ENCODE measurements around the gene TRIM3.
A peak's percentile ranks its signal among the peaks of the same experiment; 100 is the strongest.

TRIM3 gene

DNA sequence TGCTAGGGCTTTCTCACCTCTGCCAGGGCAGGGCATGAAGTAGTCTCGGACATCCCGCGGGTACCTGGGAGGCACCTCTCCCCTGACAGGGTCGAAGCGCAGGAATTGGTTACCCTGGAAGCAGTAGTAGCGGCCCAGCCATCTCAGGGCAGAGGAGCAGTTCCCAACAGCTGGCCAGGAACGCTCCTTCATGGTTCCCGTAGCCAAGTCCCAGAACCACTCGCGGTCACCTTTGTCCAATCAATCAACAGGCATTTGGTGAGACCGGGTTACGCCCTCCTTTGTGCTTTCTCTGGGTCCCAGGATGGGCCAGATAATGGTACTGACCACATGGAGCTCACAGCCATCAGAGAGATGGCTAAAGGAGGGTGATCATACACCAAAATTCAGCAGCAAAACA lies 36.3 kb downstream of the TRIM3 start:
- no peak for DNase-seq

DNA sequence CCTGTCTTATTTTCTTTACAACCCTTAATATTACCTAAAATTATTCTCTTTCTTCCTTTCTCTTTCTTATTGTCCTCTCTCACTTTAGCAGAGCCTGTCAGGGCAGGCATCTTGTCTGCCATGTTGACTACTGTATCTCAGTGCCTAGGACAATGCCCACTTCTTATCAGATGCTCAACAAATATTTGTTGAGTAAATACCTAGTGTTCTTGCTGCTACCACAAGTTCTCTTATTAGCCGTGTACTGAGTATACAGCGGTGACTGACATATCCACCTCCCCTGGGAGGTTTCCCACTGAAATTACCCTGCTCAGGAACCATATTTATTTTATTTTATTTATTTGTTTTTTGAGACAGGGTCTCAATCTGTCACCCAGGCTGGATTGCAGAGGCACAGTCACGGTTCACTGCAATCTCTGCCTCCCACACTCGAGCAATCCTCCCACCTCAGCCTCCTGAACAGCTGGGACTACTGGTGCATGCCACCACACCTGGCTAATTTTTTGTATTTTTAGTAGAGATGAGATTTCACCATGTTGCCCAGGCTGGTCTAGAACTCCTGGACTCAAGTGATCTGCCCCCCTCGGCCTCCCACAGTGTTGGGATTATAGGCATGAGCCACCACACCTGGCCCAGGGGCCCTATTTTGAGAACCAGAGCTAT lies 39.6 kb downstream of the TRIM3 start:
- DNase-seq: no peak

DNA sequence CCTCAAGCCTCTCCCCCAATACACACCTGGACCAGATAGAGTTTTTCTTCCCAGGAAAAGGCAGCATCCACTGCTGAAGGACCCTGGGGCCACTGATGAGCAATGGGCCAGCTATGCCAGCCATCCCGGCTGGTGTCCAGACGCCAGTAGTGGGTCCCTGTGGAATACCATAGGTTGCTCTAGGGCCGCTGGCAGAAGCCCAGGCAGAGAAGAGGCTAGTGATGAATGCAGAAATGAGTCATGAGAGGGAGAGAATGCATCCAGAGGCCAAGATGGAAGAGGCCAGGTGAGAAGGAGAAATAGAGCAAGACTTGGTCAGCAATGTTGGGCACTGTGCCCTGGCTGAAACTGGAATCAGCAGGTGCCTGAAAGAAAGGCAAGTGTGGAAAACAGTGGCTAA lies 41.9 kb downstream of the TRIM3 start:
- DNase-seq: no peak

DNA sequence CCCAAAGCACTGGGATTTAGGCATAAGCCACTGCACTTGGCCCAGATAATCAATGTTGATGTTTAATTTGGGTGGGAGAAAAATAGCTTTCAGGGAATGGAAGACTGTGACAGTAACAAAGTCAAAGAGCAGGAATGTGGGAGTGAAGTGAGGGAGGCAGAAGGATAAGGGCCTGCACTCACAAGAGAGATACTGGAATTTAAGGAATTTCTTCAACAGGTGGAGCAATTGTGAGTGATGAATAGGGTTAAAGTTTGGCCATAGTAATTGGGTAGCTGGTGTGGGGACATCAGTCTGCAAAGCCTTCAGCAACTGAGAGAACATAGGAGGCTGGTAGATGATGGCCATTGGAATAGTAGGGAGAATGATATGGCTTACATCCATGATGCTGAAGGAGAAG lies 46.2 kb downstream of the TRIM3 start:
- DNase-seq: no peak

DNA sequence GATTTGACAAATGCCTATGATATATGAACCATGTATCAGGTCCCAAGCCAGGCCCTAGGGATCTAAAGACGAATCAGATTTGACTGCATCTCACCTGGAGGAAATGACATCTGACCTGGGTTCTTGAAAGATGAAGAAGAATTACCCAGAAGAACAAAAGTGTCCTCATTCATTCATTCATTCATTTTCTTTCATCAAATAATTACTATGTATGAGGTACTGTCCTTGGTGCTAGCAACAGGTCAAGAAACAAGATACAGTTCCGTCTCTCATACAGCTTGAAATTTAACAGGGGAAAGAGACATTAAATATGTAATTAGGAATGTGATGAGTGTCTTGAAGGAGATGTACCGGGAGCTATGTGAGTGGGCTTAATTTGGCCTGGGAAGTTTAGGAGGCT lies 53.1 kb downstream of the TRIM3 start:
- DNase-seq: no peak

DNA sequence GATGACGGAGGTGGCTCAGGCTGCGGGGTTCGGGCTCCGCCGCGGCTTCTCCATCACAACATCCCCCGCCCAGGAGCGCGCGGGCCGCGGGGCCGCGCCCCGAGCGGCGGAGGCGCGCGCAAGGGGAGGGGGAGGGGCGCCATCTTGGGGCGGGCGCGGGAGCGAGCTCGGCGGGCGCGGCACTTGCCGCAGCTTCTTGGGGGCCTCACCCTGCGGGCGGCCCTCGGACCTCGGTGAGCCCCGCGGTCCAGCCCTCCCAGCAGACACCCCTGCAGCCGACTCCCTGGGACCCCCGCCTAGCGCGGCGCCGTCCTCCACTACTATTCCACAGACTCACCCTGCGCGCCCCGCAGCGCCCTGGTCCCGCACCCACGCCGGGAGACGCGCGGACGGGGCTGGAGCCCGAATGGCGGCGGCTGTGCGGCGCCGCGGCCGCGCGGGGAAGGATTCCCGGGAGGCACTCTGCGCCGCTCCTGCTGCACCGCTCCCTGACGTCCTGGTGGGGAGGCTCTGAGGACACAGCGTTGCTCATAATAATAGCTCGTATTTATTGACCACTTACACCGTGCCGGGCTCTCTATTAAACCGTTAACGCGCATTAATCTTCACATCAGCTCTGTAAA lies 54.6 kb downstream of the TRIM3 start, which contains the start of gene APBB1:
Gene APBB1 (minus strand): TSS at position 86 of the 623 bp plus-strand sequence. CDS start 7,747 bp downstream, outside the sequence.
- DNase-seq: peak; percentile 81

DNA sequence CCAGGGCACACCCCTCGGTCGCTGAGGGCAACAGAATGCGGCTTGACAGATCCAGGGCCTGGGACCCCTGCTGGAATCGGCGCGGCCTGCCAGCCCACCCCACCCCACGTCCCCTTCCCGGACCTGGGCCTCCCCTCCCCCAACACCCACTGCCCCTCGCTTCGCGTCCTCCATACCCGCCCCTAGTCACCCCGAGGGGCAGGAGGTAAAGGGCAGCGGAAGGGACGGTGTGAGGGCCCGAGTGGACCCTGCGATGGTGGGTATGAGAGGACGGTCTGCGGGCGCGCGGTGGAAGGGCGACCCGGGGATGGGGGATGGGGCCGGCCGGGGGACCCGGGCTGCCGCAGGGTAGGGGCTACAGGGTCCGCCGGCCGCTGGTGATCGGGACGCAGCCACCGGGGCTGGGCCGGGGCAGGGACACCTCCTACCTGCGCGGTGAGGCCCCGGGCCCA lies 55.2 kb downstream of the TRIM3 start:
- peak; percentile 37 for DNase-seq

DNA sequence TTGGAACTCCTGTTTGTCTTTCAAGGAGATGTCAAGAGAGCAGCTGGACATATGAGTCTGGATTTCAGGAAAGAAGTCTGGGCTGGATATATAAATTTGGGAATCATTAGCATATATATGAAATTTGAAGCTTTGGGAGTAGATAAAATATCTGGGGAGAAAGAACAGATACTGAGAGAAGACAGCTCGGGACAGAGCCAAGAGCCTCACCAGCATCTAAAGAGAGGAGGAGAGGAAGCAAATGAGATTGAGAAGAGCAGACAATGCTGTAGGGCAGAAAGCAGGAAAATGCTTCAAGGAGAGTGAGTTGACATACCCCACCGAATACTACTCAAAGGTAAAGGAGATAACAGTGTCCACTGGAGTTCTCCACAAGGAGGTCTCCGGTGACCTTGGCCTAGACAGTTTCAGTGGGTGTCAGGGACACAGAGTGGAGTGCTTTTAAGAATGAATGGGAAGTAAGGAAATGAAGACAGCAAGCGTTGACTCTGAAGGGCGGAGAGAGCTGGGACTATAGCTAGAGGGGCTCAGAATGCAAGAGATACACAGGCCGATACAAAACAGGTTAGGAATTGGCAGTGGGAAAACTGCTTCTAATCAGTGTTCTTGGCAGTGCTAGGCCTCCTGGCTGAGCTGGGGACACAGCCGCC lies 55.7 kb downstream of the TRIM3 start:
- DNase-seq: no peak

DNA sequence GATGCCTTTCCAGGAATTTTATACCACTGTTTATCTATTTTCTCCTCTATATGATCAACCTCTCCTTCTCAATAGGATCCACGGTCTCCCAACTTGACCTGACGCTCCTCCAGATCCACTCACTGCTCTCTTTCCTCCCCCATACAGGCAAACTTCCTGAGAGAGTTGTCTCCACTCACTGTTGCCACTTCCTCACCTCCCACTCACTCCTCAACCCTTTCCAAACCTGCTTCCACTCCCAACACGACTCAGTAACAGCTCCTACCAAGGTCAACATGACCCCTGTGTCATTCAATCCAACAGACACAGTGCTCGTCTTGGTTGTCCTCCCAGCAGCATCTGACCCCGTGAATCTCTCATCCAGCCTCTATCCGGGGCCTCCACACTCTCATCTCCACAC lies 57.9 kb downstream of the TRIM3 start:
- DNase-seq: no peak

DNA sequence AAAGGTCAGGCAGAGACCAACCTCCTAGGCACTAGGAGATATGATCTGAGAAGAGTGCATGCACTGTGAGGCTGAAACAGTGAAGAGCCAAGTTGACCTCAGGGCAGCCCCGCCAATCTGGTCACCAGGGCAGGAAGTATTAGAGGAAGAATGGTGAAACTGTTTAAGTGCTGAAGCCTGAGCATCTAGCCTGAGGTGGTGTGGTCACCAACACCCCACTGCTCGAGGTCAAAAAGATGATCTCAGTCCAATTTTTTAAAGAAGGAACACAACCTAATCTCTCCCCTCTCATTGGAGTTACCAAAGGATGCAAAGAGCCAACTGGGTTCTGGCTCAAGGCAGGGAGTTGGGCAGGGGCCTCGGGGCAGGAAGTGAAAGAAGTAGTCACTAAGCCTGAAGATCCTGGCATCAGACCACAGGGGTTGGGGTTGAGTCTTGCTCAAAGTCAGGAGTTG lies 58.8 kb downstream of the TRIM3 start:
- peak; percentile 55 for DNase-seq

DNA sequence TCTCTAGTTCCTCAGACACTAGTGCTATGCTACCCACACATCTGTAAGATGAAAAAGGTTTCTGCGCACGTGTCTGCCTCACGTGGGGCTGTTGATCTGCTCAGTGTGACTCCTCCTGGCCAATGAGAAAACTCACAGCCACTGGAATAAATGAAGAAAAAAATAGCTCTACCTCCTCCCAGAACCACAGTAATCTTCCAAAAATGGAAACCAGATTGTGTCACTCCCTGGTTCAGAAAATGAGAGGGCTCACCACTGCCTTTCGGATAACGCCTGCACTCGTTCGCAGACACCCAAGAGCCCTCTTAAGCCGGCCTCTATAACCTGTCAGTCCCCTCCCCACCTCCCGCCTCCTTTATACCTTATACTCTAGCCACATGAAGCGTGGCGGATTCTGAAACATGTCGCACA lies 59.9 kb downstream of the TRIM3 start:
- peak; percentile 81 for DNase-seq

DNA sequence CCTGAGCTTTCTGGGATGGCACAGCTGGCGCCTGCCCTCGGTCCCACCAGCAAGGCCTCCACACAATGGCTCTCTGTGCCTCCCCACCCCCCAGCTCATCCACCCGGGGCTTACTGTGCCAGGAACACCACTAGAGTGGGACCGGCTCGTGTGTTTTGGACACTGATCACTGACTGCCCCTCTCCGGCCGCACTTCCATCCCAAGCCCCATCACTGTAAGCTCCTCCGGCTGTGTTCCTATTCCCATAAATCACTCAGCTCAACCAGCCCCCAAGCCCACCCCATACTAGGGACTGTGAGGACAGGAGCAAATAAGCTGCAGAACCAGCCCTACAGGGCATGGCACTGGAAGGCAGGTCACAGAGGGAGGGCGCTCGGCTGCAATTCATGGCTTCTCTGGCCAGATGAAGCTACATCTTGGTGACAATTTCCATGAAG lies 62.1 kb downstream of the TRIM3 start:
- DNase-seq: no peak

DNA sequence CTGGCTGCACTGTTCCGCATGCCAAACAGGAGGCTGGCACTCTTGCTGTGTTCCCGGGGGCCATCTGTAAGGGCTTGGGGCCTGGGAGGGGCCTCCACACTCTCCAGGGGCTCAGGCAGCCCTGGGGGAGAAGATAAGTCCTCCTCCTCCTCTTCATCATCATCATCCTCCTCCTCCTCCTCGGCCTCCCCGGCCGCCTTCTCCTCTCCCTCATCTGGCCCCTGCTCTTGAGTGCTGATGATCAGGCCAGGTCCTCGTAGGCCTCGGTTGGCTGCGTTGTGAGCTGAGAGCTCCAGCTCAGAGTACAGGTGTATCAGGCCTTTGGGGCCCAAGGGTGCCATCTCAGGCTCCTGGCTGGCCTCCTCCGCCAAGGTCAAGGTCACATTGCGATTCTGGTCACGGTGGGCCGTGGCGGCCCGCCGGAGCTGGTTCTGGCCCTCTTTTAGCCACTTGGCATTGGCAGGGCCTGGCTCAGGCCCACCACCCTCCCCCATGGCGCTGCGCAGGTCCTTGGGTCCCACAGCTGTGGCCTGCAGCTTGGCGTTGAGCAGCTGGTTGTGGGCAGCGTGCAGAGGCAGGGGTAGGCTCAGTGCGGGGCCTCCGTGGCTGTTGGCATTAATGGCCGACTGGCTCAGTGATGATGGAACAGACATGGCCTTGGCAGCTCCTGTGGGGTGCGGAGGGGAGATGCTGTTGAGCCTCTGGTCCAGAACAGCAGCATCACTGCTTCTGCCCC lies 62.9 kb downstream of the TRIM3 start:
- DNase-seq: no peak

DNA sequence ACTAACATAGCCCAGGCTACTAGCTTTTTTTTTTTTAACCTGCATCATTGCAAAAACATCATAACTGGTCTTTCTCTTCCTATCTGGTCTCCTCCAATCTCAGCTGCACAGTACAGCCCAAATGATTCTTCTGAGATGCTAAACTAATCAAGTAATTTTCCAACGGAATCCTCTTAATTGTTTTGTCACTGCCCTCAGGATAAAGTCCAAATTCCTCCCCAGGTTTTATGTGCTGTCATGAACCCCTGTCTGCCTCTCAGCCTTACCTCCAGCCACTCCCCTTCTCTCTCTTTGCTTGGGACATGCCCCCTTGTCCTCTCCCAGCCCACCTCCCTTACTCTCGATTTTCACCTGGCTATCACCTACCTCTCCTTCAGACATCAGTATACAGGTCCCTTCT lies 67.4 kb downstream of the TRIM3 start:
- no peak for DNase-seq

DNA sequence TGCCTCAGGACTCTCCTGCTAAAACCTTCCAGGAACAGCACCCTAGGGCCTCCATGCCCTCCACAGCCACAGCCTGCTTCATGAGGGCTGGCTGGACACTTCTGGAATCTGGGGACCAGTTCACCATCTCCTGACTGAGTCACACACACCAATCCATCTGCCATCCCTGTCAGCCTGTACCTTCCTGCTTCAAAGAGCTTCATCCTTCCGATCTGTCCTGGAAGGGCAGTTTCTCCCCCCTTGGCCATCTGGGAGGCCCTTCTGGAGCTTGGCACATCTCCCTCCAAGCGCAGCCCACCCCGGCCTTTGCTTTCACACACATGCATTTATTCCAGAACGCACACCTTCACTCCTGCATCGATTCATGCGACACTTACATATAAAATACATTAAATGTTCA lies 67.9 kb downstream of the TRIM3 start:
- no peak for DNase-seq

DNA sequence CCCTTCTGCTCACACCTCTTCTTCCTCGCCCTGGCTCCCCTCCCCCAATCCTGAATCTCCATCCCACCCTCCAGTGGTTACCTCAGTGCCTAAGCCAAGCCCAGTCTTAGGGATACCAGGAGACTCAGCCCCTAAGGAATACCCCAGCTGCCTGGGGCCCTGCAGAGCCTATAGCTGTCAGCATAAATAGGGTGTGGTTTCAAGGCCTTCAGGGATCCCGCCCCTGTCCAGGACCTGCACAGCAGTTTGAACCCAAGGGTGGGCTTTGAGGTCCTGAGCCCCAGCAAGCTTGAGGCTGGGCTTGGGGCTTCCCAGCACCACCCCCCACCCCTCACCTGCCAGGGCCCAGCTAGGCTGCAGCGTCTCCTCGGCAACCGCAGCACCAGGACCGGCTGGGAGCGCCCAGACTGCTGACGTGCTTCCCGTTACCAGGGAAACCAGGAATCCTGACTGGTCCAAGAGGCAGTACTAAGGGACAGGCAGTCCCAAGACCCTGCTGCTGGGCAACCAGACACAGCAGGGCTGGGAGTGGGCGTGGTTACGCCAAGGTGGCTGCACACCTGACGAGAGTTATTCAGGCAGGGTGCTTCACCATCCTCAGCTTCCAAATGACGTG lies 68.6 kb downstream of the TRIM3 start:
- no peak for DNase-seq

DNA sequence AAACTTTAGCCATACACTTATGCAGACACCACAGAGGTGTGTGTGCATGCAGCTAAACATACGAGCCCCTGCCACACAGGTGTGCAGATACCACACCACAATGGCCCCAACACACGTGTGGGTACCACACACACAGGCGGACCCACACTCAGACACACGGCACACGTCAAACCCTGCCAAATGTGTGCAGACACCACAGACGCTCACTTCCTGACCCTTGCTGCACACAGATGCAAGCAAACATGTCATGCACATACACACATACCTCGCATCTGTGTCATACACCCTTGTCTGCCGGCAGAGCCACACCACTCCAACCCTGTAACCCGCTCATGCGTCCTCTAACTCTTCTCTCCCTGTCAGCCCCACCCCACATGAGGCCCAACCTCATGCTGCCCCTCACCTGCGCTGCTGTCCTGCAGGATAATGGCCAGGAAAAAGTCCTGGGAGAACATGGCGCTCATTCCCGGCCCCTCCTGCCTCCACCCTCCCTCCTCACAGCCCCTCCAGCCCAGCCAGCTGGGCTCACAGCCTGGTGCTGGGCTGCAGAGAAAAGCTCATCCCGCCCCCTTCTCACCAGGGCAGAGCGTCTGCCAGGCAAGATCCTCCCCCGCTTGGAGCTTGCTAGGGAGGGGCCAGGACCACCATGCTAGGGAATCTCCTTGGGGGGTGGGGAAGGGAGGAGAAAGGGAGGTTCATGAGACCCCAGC lies 69.2 kb downstream of the TRIM3 start:
- DNase-seq: no peak

DNA sequence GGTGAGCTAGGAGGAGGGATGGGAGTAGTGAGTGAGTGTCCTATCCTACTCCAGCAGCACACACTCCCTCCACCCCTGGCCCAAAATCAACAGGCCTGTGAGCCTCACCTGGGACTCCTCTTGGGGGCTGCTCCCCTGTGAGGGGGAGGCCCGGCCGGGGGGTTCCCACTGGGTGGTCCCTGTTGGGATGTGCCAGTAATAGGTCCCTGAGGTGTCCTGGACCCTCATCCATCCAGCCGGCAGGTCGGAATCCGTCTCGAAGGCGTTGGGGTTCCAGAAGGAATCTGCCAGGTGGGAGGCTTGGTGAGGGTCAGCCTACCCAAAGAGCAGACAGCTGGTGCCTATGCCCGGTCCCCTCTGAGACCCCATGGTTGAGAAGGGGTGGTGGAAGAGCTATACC lies 70.2 kb downstream of the TRIM3 start:
- no peak for DNase-seq

DNA sequence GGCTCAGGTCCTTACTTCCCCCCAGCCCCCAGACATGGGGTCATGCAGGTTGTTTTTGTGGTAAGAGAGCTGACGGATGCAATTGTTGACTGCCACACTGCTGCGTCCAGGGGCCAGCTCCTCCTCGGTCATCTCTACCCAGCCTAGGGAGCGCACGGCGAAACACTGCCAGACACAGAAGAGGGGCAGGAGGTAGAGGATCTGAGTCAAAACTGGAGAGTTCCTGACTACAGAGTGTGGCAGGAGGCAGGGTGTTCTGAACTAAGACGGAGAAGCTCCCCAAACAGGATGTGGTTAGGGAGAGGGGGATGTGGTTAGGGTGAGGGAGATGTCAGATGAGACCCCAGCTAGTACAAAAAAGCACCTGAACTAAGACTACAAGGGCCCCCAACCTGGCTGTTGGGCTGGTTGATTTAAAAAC lies 71.2 kb downstream of the TRIM3 start:
- peak; percentile 78 for DNase-seq

DNA sequence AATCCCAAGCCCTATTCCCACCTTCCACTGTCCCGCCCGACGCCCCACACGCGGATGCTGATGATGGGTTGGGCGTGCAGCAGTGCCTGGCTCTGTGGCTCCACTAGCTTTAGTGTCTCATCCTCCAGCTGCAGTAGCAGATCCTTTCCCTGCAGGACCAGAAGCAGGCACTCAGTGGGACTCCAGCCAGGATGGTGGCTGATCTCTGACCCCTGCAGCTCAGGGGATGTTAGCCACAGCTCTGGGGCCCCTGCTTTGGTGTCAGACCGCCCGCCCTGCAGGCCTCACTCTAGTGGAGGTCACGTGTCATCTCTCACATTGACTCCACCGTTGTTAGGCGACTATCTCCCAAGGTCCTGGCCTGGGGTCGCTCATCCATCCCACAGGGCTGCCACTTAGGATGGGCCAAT lies 71.7 kb downstream of the TRIM3 start:
- DNase-seq: peak; percentile 36

DNA sequence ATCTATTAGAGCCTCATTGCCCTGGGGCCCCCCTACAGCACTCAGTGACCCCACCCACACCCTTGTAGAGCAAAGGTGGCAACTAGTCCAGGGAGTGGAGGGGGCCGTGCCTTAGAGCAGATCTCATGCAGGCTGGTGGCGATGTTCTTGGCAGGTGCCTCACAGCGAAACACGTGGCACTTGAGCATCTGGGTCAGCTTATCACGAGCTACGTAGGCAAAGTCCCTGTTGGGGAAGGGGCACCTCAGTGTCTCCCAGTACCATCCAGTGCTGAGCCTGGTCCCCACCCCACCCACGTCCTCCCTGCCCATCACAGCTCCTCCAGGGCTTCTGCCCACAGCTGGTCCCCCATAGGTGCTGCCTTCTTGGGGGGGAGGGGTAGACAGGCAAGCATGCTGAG lies 72.3 kb downstream of the TRIM3 start:
- DNase-seq: no peak
